ENCODE measurements around the gene SPOCK1.

The SPOCK1 gene

GRCh38 chr5:137205231-137206027 lies 293.7 kb downstream of the SPOCK1 start:
- no peak overlapping the region for H3K27ac ChIP-seq (ENCODE audit: low read depth, low read length)
- no peak overlapping the region for H3K4me3 ChIP-seq (ENCODE audit: low read depth in 1 of 5, low read length in 5 of 5)
- no peaks in the 10 kb centered on the region for H3K9me3 ChIP-seq (ENCODE audit: control insufficient read depth in 5 of 5, low read length in 5 of 5)
- no peak overlapping the region for H3K9ac ChIP-seq (ENCODE audit: low read length in 5 of 5)
- H3K36me3 ChIP-seq (ENCODE audit: control insufficient read depth in 5 of 5, insufficient read depth in 5 of 5, low read length in 5 of 5) = no peaks in the 10 kb centered on the region
- no peaks in the 10 kb centered on the region for H3K27me3 ChIP-seq (ENCODE audit: control insufficient read depth in 5 of 5, insufficient read depth in 4 of 5, low read length in 5 of 5)
- no peaks in the 10 kb centered on the region for H3K4me1 ChIP-seq (ENCODE audit: control insufficient read depth in 5 of 5, insufficient read depth in 5 of 5, low read length in 5 of 5)

GRCh38 chr5:137203011-137203632 lies 296.0 kb downstream of the SPOCK1 start:
- Histone ChIP-seq H3K9ac (ENCODE audit: low read length in 5 of 5) (no peak overlapping the region), H3K36me3 (ENCODE audit: control insufficient read depth in 5 of 5, insufficient read depth in 5 of 5, low read length in 5 of 5) (no peaks in the 10 kb centered on the region), H3K4me3 (ENCODE audit: low read depth in 1 of 5, low read length in 5 of 5) (no peak overlapping the region), H3K4me1 (ENCODE audit: control insufficient read depth in 5 of 5, insufficient read depth in 5 of 5, low read length in 5 of 5) (no peaks in the 10 kb centered on the region), H3K27me3 (ENCODE audit: control insufficient read depth in 5 of 5, insufficient read depth in 4 of 5, low read length in 5 of 5) (no peaks in the 10 kb centered on the region), H3K9me3 (ENCODE audit: control insufficient read depth in 5 of 5, low read length in 5 of 5) (no peaks in the 10 kb centered on the region), H3K27ac (ENCODE audit: low read depth, low read length) (no peak overlapping the region)

- Histone ChIP-seq H3K9me3 (ENCODE audit: control insufficient read depth in 5 of 5, low read length in 5 of 5) (no peaks in the 10 kb centered on the region), H3K36me3 (ENCODE audit: control insufficient read depth in 5 of 5, insufficient read depth in 5 of 5, low read length in 5 of 5) (no peaks in the 10 kb centered on the region), H3K4me3 (ENCODE audit: low read depth in 1 of 5, low read length in 5 of 5) (no peak overlapping the region), H3K4me1 (ENCODE audit: control insufficient read depth in 5 of 5, insufficient read depth in 5 of 5, low read length in 5 of 5) (no peaks in the 10 kb centered on the region), H3K9ac (ENCODE audit: low read length in 5 of 5) (no peak overlapping the region), H3K27ac (ENCODE audit: low read depth, low read length) (no peak overlapping the region), H3K27me3 (ENCODE audit: control insufficient read depth in 5 of 5, insufficient read depth in 4 of 5, low read length in 5 of 5) (no peaks in the 10 kb centered on the region)
Measured at GRCh38 chr5:137201876-137202275, 297.2 kb downstream of the SPOCK1 start.

GRCh38 chr5:137200906-137201700 lies 298.0 kb downstream of the SPOCK1 start:
- no peak overlapping the region for H3K27ac ChIP-seq (ENCODE audit: low read depth, low read length)
- no peak overlapping the region for H3K4me3 ChIP-seq (ENCODE audit: low read depth in 1 of 5, low read length in 5 of 5)
- no peaks in the 10 kb centered on the region for H3K36me3 ChIP-seq (ENCODE audit: control insufficient read depth in 5 of 5, insufficient read depth in 5 of 5, low read length in 5 of 5)
- no peaks in the 10 kb centered on the region for H3K4me1 ChIP-seq (ENCODE audit: control insufficient read depth in 5 of 5, insufficient read depth in 5 of 5, low read length in 5 of 5)
- no peak overlapping the region for H3K9ac ChIP-seq (ENCODE audit: low read length in 5 of 5)
- H3K27me3 ChIP-seq (ENCODE audit: control insufficient read depth in 5 of 5, insufficient read depth in 4 of 5, low read length in 5 of 5) = no peaks in the 10 kb centered on the region
- no peaks in the 10 kb centered on the region for H3K9me3 ChIP-seq (ENCODE audit: control insufficient read depth in 5 of 5, low read length in 5 of 5)

GRCh38 chr5:137199966-137200365 lies 299.2 kb downstream of the SPOCK1 start:
- H3K27me3 ChIP-seq (ENCODE audit: control insufficient read depth in 5 of 5, insufficient read depth in 4 of 5, low read length in 5 of 5) = no peaks in the 10 kb centered on the region
- H3K9ac ChIP-seq (ENCODE audit: low read length in 5 of 5) = no peak overlapping the region
- H3K9me3 ChIP-seq (ENCODE audit: control insufficient read depth in 5 of 5, low read length in 5 of 5) = no peaks in the 10 kb centered on the region
- no peak overlapping the region for H3K4me3 ChIP-seq (ENCODE audit: low read depth in 1 of 5, low read length in 5 of 5)
- no peaks in the 10 kb centered on the region for H3K4me1 ChIP-seq (ENCODE audit: control insufficient read depth in 5 of 5, insufficient read depth in 5 of 5, low read length in 5 of 5)
- no peaks in the 10 kb centered on the region for H3K36me3 ChIP-seq (ENCODE audit: control insufficient read depth in 5 of 5, insufficient read depth in 5 of 5, low read length in 5 of 5)
- H3K27ac ChIP-seq (ENCODE audit: low read depth, low read length) = no peak overlapping the region

- no peak overlapping the region for H3K4me3 ChIP-seq (ENCODE audit: low read depth in 1 of 5, low read length in 5 of 5)
- H3K27me3 ChIP-seq (ENCODE audit: control insufficient read depth in 5 of 5, insufficient read depth in 4 of 5, low read length in 5 of 5) = no peaks in the 10 kb centered on the region
- no peaks in the 10 kb centered on the region for H3K4me1 ChIP-seq (ENCODE audit: control insufficient read depth in 5 of 5, insufficient read depth in 5 of 5, low read length in 5 of 5)
- H3K9ac ChIP-seq (ENCODE audit: low read length in 5 of 5) = no peak overlapping the region
- no peaks in the 10 kb centered on the region for H3K9me3 ChIP-seq (ENCODE audit: control insufficient read depth in 5 of 5, low read length in 5 of 5)
- no peaks in the 10 kb centered on the region for H3K36me3 ChIP-seq (ENCODE audit: control insufficient read depth in 5 of 5, insufficient read depth in 5 of 5, low read length in 5 of 5)
- H3K27ac ChIP-seq (ENCODE audit: low read depth, low read length) = no peak overlapping the region
Measured at GRCh38 chr5:137199201-137199600, 299.9 kb downstream of the SPOCK1 start.

- Histone ChIP-seq H3K9me3 (ENCODE audit: control insufficient read depth in 5 of 5, low read length in 5 of 5) (no peaks in the 10 kb centered on the region), H3K4me3 (ENCODE audit: low read depth in 1 of 5, low read length in 5 of 5) (no peak overlapping the region), H3K4me1 (ENCODE audit: control insufficient read depth in 5 of 5, insufficient read depth in 5 of 5, low read length in 5 of 5) (no peaks in the 10 kb centered on the region), H3K27ac (ENCODE audit: low read depth, low read length) (no peak overlapping the region), H3K27me3 (ENCODE audit: control insufficient read depth in 5 of 5, insufficient read depth in 4 of 5, low read length in 5 of 5) (no peaks in the 10 kb centered on the region), H3K9ac (ENCODE audit: low read length in 5 of 5) (no peak overlapping the region), H3K36me3 (ENCODE audit: control insufficient read depth in 5 of 5, insufficient read depth in 5 of 5, low read length in 5 of 5) (no peaks in the 10 kb centered on the region)
Measured at GRCh38 chr5:137195483-137195882, 303.6 kb downstream of the SPOCK1 start.

GRCh38 chr5:137194300-137194699 lies 304.8 kb downstream of the SPOCK1 start:
- Histone ChIP-seq H3K36me3 (ENCODE audit: control insufficient read depth in 5 of 5, insufficient read depth in 5 of 5, low read length in 5 of 5) (no peaks in the 10 kb centered on the region), H3K9me3 (ENCODE audit: control insufficient read depth in 5 of 5, low read length in 5 of 5) (no peaks in the 10 kb centered on the region), H3K4me3 (ENCODE audit: low read depth in 1 of 5, low read length in 5 of 5) (no peak overlapping the region), H3K27ac (ENCODE audit: low read depth, low read length) (no peak overlapping the region), H3K4me1 (ENCODE audit: control insufficient read depth in 5 of 5, insufficient read depth in 5 of 5, low read length in 5 of 5) (no peaks in the 10 kb centered on the region), H3K9ac (ENCODE audit: low read length in 5 of 5) (no peak overlapping the region), H3K27me3 (ENCODE audit: control insufficient read depth in 5 of 5, insufficient read depth in 4 of 5, low read length in 5 of 5) (no peaks in the 10 kb centered on the region)

- H3K9ac ChIP-seq (ENCODE audit: low read length in 5 of 5) = no peak overlapping the region
- no peaks in the 10 kb centered on the region for H3K27me3 ChIP-seq (ENCODE audit: control insufficient read depth in 5 of 5, insufficient read depth in 4 of 5, low read length in 5 of 5)
Measured at GRCh38 chr5:137192293-137192743, 306.8 kb downstream of the SPOCK1 start.

GRCh38 chr5:137191179-137191578 lies 307.9 kb downstream of the SPOCK1 start:
- Histone ChIP-seq H3K4me3 (ENCODE audit: low read depth in 1 of 5, low read length in 5 of 5) (no peak overlapping the region), H3K9me3 (ENCODE audit: control insufficient read depth in 5 of 5, low read length in 5 of 5) (no peaks in the 10 kb centered on the region), H3K27ac (ENCODE audit: low read depth, low read length) (no peak overlapping the region), H3K27me3 (ENCODE audit: control insufficient read depth in 5 of 5, insufficient read depth in 4 of 5, low read length in 5 of 5) (no peaks in the 10 kb centered on the region), H3K9ac (ENCODE audit: low read length in 5 of 5) (no peak overlapping the region), H3K36me3 (ENCODE audit: control insufficient read depth in 5 of 5, insufficient read depth in 5 of 5, low read length in 5 of 5) (no peaks in the 10 kb centered on the region), H3K4me1 (ENCODE audit: control insufficient read depth in 5 of 5, insufficient read depth in 5 of 5, low read length in 5 of 5) (no peaks in the 10 kb centered on the region)

More at GRCh38 chr5:137192293-137192743, 306.8 kb downstream of the SPOCK1 start:
- no peaks in the 10 kb centered on the region for H3K4me1 ChIP-seq (ENCODE audit: control insufficient read depth in 5 of 5, insufficient read depth in 5 of 5, low read length in 5 of 5)
- H3K27ac ChIP-seq (ENCODE audit: low read depth, low read length) = no peak overlapping the region
- no peaks in the 10 kb centered on the region for H3K36me3 ChIP-seq (ENCODE audit: control insufficient read depth in 5 of 5, insufficient read depth in 5 of 5, low read length in 5 of 5)
- H3K9me3 ChIP-seq (ENCODE audit: control insufficient read depth in 5 of 5, low read length in 5 of 5) = no peaks in the 10 kb centered on the region
- no peak overlapping the region for H3K4me3 ChIP-seq (ENCODE audit: low read depth in 1 of 5, low read length in 5 of 5)
